Smooth muscle cell (in vitro differentiated cells): ENCODE measurements around the gene SMAD3. TPM values are rescaled to one million over a fixed set of nuclear protein-coding genes. Genes with fewer than 3 reads are reported as not detected.

Experiments used
- DNase-seq: peaks from one replicate; lab custom pipeline; 2025; ENCODE audit not compliant: unreplicated experiment; lab: John Stamatoyannopoulos, UW
- H2AFZ ChIP-seq: fragments of 200-600 bp; sonication (generic); 2 replicates; pipeline ENCODE4 v1.6.0; 2016; ENCODE audit warnings: antibody characterized with exemption, low read depth, mild to moderate bottlenecking
- H3F3A ChIP-seq: fragments of 200-600 bp; sonication (generic); 2 replicates; pipeline ENCODE4 v1.6.0; 2017; ENCODE audit warnings: antibody characterized with exemption, low read depth
- H3K27ac ChIP-seq: fragments of 200-600 bp; sonication (generic); 2 replicates; pipeline ENCODE4 v1.5.1; 2016; ENCODE audit warnings: low read depth, mild to moderate bottlenecking
- H3K27me3 ChIP-seq: fragments of 200-600 bp; sonication (generic); 2 replicates; pipeline ENCODE4 v1.6.1; 2016; ENCODE audit warnings: low read depth, mild to moderate bottlenecking
- H3K36me3 ChIP-seq: fragments of 200-600 bp; sonication (generic); 2 replicates; pipeline ENCODE4 v1.5.1; 2016; ENCODE audit warnings: low read depth
- H3K4me1 ChIP-seq: fragments of 200-600 bp; sonication (generic); 2 replicates; pipeline ENCODE4 v1.5.1; 2016; ENCODE audit warnings: low read depth
- H3K4me2 ChIP-seq: fragments of 200-600 bp; sonication (generic); 2 replicates; pipeline ENCODE4 v1.6.0; 2016; ENCODE audit warnings: mild to moderate bottlenecking
- H3K4me3 ChIP-seq: fragments of 200-600 bp; sonication (generic); 2 replicates; pipeline ENCODE4 v1.5.1; 2016; ENCODE audit warnings: mild to moderate bottlenecking
- H3K79me2 ChIP-seq: fragments of 200-600 bp; sonication (generic); 2 replicates; pipeline ENCODE4 v1.6.0; 2016; ENCODE audit warnings: low read depth, mild to moderate bottlenecking
- H3K9ac ChIP-seq: fragments of 200-600 bp; sonication (generic); 2 replicates; pipeline ENCODE4 v1.6.0; 2016; ENCODE audit warnings: low read depth
- H3K9me3 ChIP-seq: fragments of 200-600 bp; sonication (generic); replicated peaks from 2 replicates; pipeline ENCODE4 v1.5.1; 2016; ENCODE audit warnings: low read depth
- H4K20me1 ChIP-seq: fragments of 200-600 bp; sonication (generic); 2 replicates; pipeline ENCODE4 v1.6.0; 2016; ENCODE audit warnings: low read depth
- WGBS: methylation state at CpG from one replicate; pipeline ENCODE4 v1.1.7; 2016; ENCODE audit warnings: low lambda C conversion rate; 5-methylcytosine and 5-hydroxymethylcytosine counted together
- polyA plus RNA-seq: library from polyadenylated mRNA; unstranded; fragments of >200 nt; fragmentation: Nextera tagmentation; extraction: Ambion mirVana; gene quantifications from 2 replicates; pipeline ENCODE4 v1.2.1, GENCODE V29; 2016
- total RNA-seq: library from RNA; depleted of rRNA; stranded (reverse); fragments of >200 nt; gene quantifications from 2 replicates; pipeline ENCODE4 v1.2.3, GENCODE V29; 2014
- TF ChIP-seq, protein P1 (sequence below): fragments of 200-600 bp; sonication (generic); IDR thresholded peaks from 2 replicates; pipeline ENCODE4 v1.5.1; 2017; ENCODE audit warnings: borderline replicate concordance, mild to moderate bottlenecking, antibody characterized with exemption; ENCODE audit not compliant: insufficient read depth, poor library complexity, severe bottlenecking

The SMAD3 gene
- total and polyA plus RNA-seq, 2 experiments from 2014 or later = 20.2 to 21.9 TPM

DNA sequence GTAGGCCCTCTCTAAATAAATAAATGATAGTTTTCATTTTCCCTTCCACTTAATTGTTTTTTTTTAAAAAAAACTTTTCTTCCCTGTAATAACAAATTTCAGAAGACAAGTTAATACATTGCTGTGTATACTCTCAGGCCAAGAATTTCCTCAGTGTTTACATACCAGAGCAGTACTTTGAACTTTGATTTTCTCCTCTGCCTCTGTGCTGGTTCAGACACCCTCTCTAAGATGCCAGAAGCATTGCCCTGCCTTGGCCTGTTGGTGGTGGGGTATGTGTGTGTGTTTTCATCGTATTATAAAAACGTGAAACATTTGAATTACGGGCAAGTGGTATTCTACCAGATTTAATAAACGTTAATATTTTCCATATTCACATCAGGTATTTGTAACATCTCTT, 70.1 kb downstream of the SMAD3 start:
- H2AFZ ChIP-seq = no peak overlapping the region
- H3F3A ChIP-seq = peaks cover 9% of the 10 kb centered on the region
- peaks cover 55% of the 10 kb centered on the region for H3K4me1 ChIP-seq
- peaks cover 15% of the 10 kb centered on the region for H4K20me1 ChIP-seq
- TF ChIP-seq, protein P1, sequence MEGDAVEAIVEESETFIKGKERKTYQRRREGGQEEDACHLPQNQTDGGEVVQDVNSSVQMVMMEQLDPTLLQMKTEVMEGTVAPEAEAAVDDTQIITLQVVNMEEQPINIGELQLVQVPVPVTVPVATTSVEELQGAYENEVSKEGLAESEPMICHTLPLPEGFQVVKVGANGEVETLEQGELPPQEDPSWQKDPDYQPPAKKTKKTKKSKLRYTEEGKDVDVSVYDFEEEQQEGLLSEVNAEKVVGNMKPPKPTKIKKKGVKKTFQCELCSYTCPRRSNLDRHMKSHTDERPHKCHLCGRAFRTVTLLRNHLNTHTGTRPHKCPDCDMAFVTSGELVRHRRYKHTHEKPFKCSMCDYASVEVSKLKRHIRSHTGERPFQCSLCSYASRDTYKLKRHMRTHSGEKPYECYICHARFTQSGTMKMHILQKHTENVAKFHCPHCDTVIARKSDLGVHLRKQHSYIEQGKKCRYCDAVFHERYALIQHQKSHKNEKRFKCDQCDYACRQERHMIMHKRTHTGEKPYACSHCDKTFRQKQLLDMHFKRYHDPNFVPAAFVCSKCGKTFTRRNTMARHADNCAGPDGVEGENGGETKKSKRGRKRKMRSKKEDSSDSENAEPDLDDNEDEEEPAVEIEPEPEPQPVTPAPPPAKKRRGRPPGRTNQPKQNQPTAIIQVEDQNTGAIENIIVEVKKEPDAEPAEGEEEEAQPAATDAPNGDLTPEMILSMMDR = no peak
- no peak overlapping the region for H3K4me3 ChIP-seq
- no peak overlapping the region for H3K9ac ChIP-seq
- H3K27ac ChIP-seq = peak overlapping the region; percentile 67
- no peaks in the 10 kb centered on the region for H3K36me3 ChIP-seq
- peaks cover 99% of the 10 kb centered on the region for H3K79me2 ChIP-seq
- H3K9me3 ChIP-seq = no peaks in the 10 kb centered on the region
- DNase-seq = no peak
- 79% methylated on average over 4 of the region's 4 CpGs for WGBS
- H3K27me3 ChIP-seq = no peaks in the 10 kb centered on the region
- peak overlapping the region; percentile 64 for H3K4me2 ChIP-seq

DNA sequence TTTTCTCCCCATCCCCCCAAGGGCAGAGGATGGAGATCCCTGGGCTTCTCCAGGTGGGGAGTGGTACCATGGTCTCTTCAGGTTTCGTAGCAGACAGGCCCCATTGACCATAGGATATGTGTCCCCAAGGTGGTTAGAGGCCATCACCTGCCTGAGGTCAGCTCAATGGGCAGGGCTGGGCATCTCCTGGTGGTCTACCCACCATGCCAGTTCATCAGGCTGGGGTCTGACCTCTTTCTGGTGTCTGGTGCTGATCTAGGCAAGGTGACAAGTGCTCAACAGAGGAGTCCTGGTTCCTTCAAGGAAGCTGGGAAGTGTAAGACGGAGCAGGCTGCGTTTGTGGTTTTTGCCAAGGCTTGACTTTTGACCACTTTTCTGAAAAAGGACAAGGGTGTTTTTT, 71.4 kb downstream of the SMAD3 start:
- H3K4me1 ChIP-seq = peaks cover 51% of the 10 kb centered on the region
- no peaks in the 10 kb centered on the region for H3K36me3 ChIP-seq
- H3K27ac ChIP-seq = peak overlapping the region; percentile 91
- no peak overlapping the region for H2AFZ ChIP-seq
- H3F3A ChIP-seq = peaks cover 9% of the 10 kb centered on the region
- DNase-seq = no peak
- H3K4me3 ChIP-seq = no peak overlapping the region
- H3K4me2 ChIP-seq = peak overlapping the region; percentile 83
- no peak overlapping the region for H3K9ac ChIP-seq
- peaks cover 2% of the 10 kb centered on the region for H4K20me1 ChIP-seq
- peaks cover 99% of the 10 kb centered on the region for H3K79me2 ChIP-seq
- TF ChIP-seq, protein P1 = no peak
- 90% methylated on average over 3 of the region's 3 CpGs for WGBS
- no peaks in the 10 kb centered on the region for H3K27me3 ChIP-seq
- no peaks in the 10 kb centered on the region for H3K9me3 ChIP-seq

DNA sequence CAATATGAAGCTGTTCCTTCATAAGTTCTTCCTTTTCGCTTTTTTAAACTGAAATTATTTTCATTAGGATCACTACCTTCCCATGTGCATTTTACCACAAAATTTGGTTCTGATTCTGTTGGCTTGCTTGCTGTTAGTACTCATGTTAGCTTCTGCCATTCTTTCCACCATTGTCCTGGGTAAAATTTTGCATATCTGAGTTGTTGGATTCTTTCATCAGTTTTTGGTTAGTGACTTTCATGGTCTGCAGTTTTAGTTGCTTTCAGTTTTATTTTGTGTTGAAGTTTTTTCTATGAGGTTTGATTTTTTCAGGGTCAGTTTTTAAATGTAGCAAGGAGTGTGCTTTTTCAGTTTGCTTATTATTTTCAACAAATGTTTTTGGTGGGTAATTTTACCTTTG, 71.9 kb downstream of the SMAD3 start:
- peaks cover 55% of the 10 kb centered on the region for H3K4me1 ChIP-seq
- H3K9ac ChIP-seq = no peak overlapping the region
- H4K20me1 ChIP-seq = no peaks in the 10 kb centered on the region
- peaks cover 13% of the 10 kb centered on the region for H3F3A ChIP-seq
- H3K27ac ChIP-seq = peak overlapping the region; percentile 91
- DNase-seq = no peak
- H3K36me3 ChIP-seq = no peaks in the 10 kb centered on the region
- WGBS = 100% methylated on average over 1 of the region's 1 CpG
- TF ChIP-seq, protein P1 = no peak
- peaks cover 96% of the 10 kb centered on the region for H3K79me2 ChIP-seq
- no peak overlapping the region for H3K4me3 ChIP-seq
- no peak overlapping the region for H2AFZ ChIP-seq
- H3K27me3 ChIP-seq = no peaks in the 10 kb centered on the region
- H3K4me2 ChIP-seq = peak overlapping the region; percentile 83
- no peaks in the 10 kb centered on the region for H3K9me3 ChIP-seq
